ENCODE results near the gene SREK1IP1.
"Not testable (repeated sequence)": the region's sequence is repeated elsewhere in the genome, so short reads cannot be mapped to it uniquely, and the experiment has no call there.

The SREK1IP1 gene

DNA sequence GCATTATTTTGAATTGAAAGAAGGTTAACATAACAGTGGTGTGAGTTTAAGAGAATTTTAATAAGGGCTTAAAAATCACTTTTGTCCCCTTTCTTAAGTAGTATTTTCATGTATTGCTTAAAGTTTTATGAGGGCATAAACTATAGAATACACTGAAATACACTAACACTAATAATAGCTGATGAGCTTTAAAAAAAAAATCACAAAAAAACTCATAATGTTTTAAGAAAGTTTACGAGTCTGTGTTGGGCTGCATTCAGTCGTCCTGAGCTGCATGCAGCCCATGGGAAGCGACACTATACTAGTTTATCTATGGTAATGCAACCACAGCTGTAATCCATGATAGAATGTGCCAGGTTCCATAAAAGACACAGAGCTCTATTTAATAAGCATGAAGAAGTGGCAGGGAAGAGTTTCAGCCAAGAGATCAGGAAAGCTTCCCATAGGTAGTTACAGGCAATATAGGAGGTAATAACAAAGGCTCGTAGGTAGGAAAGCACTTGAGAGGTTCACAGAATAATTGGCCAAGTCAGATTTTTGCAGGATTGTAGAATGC lies 4.5 kb downstream of the SREK1IP1 start:
- no peak for DNase-seq (ENCODE audit: low spot score)

- no peak for DNase-seq (ENCODE audit: low spot score)
These were observed 8.4 kb downstream of the SREK1IP1 start for GRCh38 chr5:64759960-64760660.

DNA sequence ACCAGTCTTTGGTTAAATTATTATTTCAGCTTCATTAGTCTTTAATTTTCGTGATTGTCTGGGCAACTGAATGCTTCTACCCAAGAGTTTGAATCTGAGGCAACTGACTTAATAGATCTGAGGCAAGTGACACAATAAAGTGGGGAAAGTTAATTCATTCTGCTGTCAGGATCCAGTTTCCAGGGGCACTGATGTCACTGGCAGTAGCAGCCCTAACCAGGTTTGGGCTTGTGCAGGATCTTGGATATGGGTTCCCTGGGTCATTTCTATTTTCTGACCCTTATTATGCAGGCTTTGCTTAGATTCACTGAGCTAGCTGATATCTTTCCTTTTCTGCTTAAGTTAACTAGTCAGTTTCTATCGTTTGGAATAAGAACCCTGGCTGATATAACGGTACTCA lies 9.6 kb downstream of the SREK1IP1 start:
- no peak for DNase-seq (ENCODE audit: low spot score)

- DNase-seq (ENCODE audit: low spot score): no peak
These were observed 14.4 kb downstream of the SREK1IP1 start for GRCh38 chr5:64754066-64754465.

DNA sequence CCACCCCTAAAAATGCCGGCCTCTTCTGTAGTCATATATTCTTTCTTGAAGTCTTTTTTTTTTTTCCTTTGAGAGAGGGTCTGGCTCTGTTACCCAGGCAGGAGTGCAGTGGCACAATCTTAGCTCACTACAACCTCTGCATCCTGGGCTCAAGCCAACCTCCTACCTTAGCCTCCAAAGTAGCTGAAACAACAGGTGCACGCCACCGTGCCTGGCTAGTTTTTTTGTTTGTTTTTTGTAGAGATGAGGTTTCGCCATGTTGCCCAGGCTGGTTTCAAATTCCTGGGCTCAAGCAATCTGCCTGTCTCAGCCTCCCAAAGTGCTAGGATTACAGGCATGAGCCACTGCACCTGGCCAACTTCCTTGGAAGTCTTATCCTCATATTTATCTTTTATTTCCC lies 19.1 kb downstream of the SREK1IP1 start:
- no peak for DNase-seq (ENCODE audit: low spot score)

DNA sequence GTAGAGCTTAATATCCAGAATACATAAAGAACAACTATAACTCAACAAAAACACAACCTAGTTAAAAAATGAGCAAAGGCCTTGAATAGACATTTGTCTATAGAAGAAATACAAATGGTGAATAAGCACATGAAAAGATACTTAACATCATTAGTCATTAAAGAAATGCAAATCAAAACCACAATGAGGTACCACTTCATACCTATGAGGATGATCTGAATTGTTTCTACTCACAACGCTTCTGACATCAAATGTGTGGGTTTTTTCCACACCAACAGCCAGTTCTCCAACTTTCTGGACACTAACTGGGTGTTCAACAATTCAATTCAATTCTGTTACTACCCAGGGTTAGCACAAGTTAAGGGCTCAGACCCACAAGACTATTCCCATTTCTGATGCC lies 22.0 kb downstream of the SREK1IP1 start:
- no peak for DNase-seq (ENCODE audit: low spot score)

DNA sequence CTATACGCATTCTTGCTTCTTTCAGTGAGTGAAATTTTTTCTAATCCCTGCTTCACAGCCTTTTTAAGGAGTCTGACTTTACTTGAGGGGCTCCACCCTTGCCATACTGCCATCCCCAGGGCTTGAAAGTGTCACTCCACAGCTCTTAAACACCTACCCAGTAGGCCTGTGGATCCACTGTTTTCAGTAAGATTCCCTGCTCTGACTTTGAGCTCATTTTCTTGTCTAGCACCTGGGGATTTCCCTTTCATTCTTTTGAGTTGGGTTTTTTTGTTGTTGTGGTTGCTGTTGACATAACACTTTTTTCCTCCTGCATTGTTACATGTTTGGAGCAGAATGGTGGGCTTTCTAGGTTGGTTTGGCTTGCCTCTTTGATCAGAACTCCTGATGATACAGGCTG lies 23.6 kb downstream of the SREK1IP1 start:
- DNase-seq (ENCODE audit: low spot score): no peak

DNA sequence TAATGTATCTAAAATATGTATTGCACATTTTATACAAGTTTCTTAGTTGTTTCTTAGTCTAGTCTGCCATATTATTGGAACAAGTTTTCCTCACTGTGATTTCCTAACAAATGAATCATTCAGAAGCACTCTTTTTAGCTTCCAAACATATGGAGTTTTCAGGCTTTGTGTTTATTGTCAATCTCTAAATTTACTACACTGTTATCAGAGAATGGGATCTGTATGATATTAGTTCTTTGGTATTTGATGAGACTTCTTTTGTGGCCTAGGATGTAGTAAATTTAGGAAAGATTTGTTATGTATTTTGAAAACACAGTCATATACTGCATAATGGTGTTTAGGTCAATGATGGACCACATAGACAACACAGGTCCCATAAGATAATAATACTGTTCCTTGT lies 25.7 kb downstream of the SREK1IP1 start:
- DNase-seq (ENCODE audit: low spot score): no peak

- DNase-seq (ENCODE audit: low spot score): no peak
These were observed 26.1 kb downstream of the SREK1IP1 start for GRCh38 chr5:64742411-64742810.

DNA sequence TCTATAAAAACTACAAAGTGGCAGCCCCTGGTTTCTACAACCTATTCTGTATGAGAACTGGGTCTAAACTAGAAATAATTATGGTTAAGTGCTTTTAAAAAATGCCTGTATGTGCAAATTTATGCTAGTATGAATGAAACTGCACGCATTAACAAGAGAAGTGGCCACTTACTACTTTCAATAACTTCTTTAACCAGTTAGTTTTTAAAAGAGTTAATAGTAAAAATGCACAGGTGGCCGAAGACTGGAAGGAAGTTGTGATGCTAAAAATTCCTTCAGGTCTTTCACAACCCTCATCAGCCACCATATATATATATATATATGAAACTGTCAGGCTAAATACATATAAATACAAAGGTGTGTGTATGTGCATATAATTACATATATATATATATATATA lies 41.3 kb downstream of the SREK1IP1 start:
- no peak for DNase-seq (ENCODE audit: low spot score)

GRCh38 chr5:64722588-64722987 lies 45.9 kb downstream of the SREK1IP1 start:
- no peak for DNase-seq (ENCODE audit: low spot score)

DNA sequence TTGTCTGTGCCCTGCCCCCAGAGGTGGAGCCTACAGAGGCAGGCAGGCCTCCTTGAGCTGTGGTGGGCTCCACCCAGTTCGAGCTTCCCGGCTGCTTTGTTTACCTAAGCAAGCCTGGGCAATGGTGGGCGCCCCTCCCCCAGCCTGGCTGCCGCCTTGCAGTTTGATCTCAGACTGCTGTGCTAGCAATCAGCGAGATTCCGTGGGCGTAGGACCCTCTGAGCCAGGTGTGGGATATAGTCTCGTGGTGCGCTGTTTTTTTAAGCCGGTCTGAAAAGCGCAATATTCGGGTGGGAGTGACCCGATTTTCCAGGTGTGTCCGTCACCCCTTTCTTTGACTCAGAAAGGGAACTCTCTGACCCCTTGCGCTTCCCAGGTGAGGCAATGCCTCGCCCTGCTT lies 54.0 kb downstream of the SREK1IP1 start:
- DNase-seq (ENCODE audit: low spot score): not testable (repeated sequence)

DNA sequence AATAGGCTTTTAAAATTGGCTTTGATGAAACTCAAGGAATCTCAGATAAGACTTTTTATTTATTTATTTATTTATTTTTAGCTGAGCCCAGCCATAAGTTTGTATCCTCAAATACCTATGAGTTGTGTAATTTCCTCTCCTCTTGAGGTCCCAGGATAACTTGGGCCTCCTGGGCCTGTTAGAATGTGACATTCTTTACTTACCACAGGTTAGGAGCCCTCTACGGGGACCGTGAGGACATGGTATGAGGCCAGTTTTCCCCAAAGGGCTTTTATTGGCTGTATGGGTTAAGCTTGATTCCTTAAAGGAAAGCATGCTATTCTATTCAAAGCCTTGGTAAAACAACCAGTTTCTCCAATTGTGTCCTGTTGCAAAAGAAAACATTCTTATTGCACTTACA lies 61.3 kb downstream of the SREK1IP1 start:
- DNase-seq (ENCODE audit: low spot score): no peak

DNA sequence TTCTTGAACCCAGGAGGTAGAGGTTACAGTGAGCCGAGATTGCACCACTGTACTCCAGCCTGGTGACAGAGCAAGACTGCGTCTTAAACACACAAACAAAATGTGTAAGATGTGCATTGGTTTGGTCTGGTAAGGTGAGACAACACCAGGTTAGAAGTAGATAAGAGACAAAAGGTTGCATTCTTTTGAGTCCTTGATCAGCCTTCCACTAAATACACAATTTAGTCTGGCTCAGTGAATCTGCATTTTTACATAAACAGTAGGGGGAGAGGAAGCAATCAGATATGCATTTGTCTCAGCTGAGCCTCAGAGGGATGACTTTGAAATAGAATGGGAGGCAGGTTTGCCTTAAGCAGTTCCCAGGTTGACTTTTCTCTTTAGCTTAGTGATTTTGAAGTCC lies 62.4 kb downstream of the SREK1IP1 start:
- not testable (repeated sequence) for DNase-seq (ENCODE audit: low spot score)

- no peak for DNase-seq (ENCODE audit: low spot score)
These were observed 67.7 kb downstream of the SREK1IP1 start for GRCh38 chr5:64700765-64701164.

GRCh38 chr5:64696414-64696813 lies 72.1 kb downstream of the SREK1IP1 start:
- not testable (repeated sequence) for DNase-seq (ENCODE audit: low spot score)

- DNase-seq (ENCODE audit: low spot score): no peak
These were observed 74.9 kb downstream of the SREK1IP1 start for GRCh38 chr5:64693636-64694035.

DNA sequence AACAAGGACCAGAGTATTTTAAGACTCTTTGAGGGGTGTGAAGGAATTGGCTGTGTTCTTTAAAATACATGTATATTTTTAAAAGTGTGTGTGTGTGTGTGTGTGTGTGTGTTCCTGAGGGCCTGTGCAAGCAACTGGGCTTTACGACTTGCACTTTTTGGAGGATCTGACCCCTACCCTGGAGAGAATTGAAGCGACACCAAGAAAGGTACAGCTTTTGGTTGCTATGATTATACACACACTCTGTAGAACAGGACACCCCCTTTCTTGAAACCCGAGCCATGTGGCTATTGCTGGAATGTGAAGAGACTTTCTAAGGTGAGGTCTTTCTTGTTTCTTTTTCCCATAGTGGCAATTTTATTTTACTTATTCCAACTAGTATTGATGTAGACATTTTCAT lies 77.2 kb downstream of the SREK1IP1 start:
- DNase-seq (ENCODE audit: low spot score): no peak

GRCh38 chr5:64690417-64691151 lies 77.9 kb downstream of the SREK1IP1 start, which contains the start of gene SHISAL2B:
Gene SHISAL2B (plus strand): TSS chr5:64690503. CDS start chr5:64690624, 121 bp downstream.
- no peak for DNase-seq (ENCODE audit: low spot score)

DNA sequence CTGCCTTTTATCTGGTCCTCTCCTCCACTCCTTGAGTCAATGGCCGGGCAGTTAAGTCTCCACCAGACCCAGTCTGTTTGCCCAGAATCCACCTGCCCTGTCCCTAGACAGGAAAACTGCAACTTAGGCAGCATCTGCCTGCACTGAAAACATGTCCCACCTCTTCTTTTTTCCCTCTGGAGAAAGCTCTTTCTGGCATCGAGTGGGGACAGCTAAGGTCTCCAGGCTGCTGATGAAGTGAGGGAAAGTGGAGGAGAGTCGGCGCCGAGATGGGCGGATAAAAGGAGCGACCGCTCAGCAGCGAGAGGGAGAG lies 78.4 kb downstream of the SREK1IP1 start:
- no peak for DNase-seq (ENCODE audit: low spot score)

GRCh38 chr5:64688965-64689364 lies 79.5 kb downstream of the SREK1IP1 start:
- no peak for DNase-seq (ENCODE audit: low spot score)

- no peak for DNase-seq (ENCODE audit: low spot score)
These were observed 80.1 kb downstream of the SREK1IP1 start for GRCh38 chr5:64688391-64688790.

GRCh38 chr5:64685866-64686265 lies 82.6 kb downstream of the SREK1IP1 start:
- no peak for DNase-seq (ENCODE audit: low spot score)

GRCh38 chr5:64682608-64683007 lies 85.9 kb downstream of the SREK1IP1 start:
- no peak for DNase-seq (ENCODE audit: low spot score)
